Cardiac muscle cell (in vitro differentiated cells and primary cell): ENCODE data around the gene TBC1D4. TPM values are rescaled to one million over a fixed set of nuclear protein-coding genes. Genes with fewer than 3 reads are reported as not detected.
A peak's percentile ranks its signal among the peaks of the same experiment; 100 is the strongest.

Experiments used
- DNase-seq, 2 donors: peaks; one replicate each; pipeline versions ENCODE4 v3.0.0 to v3.0.0-alpha.2; 2010 to 2017; ENCODE audit warnings: low read depth in 1 of 2, low spot score in 1 of 2
- H3K27ac ChIP-seq: fragments of 200-600 bp; sonication (generic); 2 replicates; pipeline ENCODE4 v1.5.1; 2016
- H3K27me3 ChIP-seq: fragments of 200-600 bp; sonication (generic); 2 replicates; pipeline ENCODE4 v1.6.0; 2016; ENCODE audit warnings: control low read depth
- H3K36me3 ChIP-seq: fragments of 200-600 bp; sonication (generic); 2 replicates; pipeline ENCODE4 v1.5.1; 2016; ENCODE audit warnings: control low read depth
- H3K4me1 ChIP-seq: fragments of 200-600 bp; sonication (generic); 2 replicates; pipeline ENCODE4 v1.8.1; 2017; ENCODE audit warnings: low read depth, mild to moderate bottlenecking, mixed run types
- H3K4me3 ChIP-seq: fragments of 200-600 bp; sonication (generic); 2 replicates; pipeline ENCODE4 v1.5.1; 2016; ENCODE audit warnings: mild to moderate bottlenecking
- H3K9me3 ChIP-seq: fragments of 200-600 bp; sonication (generic); 2 replicates; pipeline ENCODE4 v1.5.1; 2017; ENCODE audit warnings: low read depth, mild to moderate bottlenecking, control low read depth
- polyA plus RNA-seq: library from polyadenylated mRNA; unstranded; fragments of >200 nt; fragmentation: Nextera tagmentation; extraction: Ambion mirVana; gene quantifications from 2 replicates; pipeline ENCODE4 v1.2.1, GENCODE V29; 2016
- total RNA-seq: library from RNA; depleted of rRNA; stranded (reverse); fragments of >200 nt; gene quantifications from 2 replicates; pipeline ENCODE4 v1.2.3, GENCODE V29; 2016
- TF ChIP-seq, protein P1 (sequence below): IDR thresholded peaks from 2 replicates; pipeline ENCODE4 v1.5.1; 2012; ENCODE audit warnings: low read depth, mild to moderate bottlenecking, low read length

Gene TBC1D4
- total and polyA plus RNA-seq, 2 experiments from 2014 or later = 14.8 to 43.7 TPM

DNA sequence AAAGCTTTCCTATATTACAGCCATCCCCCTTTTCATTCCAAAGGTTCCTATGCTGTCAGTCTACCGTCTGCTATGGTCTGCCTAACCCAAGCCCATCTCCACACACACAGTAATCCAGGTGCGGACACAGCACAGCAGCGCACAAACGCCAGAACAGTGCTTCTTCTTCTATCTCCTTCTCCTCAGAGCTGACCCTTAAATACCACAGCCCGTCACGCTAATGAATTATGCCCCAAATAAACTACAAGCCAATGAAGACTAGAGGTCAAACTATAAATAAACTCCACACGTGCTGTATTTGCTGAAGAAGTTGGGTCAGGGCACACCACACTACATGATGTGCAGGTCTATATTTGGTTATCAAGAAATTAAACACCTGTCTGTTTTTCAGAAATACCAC, 71.8 kb downstream of the TBC1D4 start:
- TF ChIP-seq, protein P1, sequence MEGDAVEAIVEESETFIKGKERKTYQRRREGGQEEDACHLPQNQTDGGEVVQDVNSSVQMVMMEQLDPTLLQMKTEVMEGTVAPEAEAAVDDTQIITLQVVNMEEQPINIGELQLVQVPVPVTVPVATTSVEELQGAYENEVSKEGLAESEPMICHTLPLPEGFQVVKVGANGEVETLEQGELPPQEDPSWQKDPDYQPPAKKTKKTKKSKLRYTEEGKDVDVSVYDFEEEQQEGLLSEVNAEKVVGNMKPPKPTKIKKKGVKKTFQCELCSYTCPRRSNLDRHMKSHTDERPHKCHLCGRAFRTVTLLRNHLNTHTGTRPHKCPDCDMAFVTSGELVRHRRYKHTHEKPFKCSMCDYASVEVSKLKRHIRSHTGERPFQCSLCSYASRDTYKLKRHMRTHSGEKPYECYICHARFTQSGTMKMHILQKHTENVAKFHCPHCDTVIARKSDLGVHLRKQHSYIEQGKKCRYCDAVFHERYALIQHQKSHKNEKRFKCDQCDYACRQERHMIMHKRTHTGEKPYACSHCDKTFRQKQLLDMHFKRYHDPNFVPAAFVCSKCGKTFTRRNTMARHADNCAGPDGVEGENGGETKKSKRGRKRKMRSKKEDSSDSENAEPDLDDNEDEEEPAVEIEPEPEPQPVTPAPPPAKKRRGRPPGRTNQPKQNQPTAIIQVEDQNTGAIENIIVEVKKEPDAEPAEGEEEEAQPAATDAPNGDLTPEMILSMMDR = no peak
- no peaks in the 10 kb centered on the region for H3K36me3 ChIP-seq
- no peak overlapping the region for H3K27ac ChIP-seq
- peaks cover 19% of the 10 kb centered on the region for H3K4me1 ChIP-seq
- H3K27me3 ChIP-seq = no peaks in the 10 kb centered on the region
- DNase-seq = no peak
- H3K4me3 ChIP-seq = no peak overlapping the region
- no peaks in the 10 kb centered on the region for H3K9me3 ChIP-seq

DNA sequence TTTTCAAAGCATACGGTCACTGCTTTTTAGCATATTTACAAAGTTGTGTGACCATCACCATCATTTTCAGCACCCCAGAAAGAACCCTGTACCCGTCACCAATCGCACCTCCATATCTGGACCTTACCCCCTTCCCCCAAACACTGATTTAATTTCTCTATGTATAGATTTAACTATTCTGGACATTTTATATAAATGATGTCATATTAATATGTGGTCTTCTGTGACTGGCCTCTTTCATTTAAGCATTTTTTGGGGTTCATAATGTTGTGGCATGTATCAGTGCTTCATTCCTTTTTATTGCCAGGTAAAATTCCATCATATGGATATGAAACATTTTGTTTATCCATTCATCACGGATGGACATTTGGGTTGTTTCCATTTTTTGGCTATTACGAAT, 74.0 kb downstream of the TBC1D4 start:
- no peaks in the 10 kb centered on the region for H3K27me3 ChIP-seq
- H3K27ac ChIP-seq = no peak overlapping the region
- H3K36me3 ChIP-seq = no peaks in the 10 kb centered on the region
- no peaks in the 10 kb centered on the region for H3K9me3 ChIP-seq
- no peak overlapping the region for H3K4me3 ChIP-seq
- TF ChIP-seq, protein P1 = no peak
- H3K4me1 ChIP-seq = peaks cover 33% of the 10 kb centered on the region
- no peak for DNase-seq

DNA sequence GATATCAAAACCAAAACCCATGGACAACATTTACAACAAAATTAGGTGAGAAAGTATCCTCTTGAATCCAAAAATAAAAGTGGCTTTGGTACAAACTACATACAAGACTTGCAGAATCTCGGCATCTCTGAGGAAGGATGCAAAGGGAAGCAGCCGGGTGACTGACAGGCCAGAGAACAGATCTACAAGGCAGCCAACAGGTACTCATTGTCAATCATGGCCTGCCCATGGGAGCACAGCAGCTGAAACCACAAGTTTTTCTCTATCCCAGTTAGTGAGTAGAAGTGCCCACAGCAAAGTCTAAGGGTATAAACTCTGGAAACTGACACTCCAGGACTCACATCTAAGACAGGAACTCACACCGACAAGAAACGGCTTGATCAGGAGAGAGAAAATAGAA, 74.5 kb downstream of the TBC1D4 start:
- H3K36me3 ChIP-seq = no peaks in the 10 kb centered on the region

DNA sequence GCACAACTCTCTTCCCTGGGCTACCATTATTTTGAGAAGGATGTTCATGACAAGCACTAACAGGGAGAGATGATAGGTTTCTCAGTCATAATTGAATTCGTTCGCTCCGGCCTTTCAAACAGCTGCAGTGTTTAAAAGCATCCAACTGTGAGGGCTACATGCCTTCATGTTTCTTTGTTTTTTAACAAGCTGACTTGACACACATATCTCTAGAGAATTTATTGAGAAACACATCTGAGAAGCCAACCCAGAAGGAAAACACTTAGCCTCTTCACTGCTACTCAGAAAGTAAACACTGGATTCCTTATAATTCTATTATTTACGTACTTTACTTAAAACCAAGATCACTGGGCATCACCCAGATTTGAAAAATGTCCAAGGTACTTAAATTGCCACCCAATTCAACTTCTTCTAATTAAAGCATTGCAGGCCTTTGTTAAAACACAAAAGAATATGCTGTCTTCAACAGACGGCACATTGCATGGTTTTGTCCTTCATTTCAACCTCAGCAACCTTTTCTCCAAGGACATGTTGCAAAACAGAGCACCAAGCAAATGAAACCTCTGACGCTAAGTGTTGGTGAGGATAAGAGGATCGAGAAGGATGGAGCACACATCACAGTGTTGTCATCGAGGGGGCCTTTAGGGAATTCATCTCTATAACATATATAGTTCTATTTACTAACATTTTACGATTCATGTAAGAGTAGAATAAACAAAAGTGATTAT, 75.8 kb downstream of the TBC1D4 start:
- TF ChIP-seq, protein P1 = no peak
- peak overlapping the region; percentile 44 for H3K27ac ChIP-seq
- H3K36me3 ChIP-seq = no peaks in the 10 kb centered on the region
- peaks cover 48% of the 10 kb centered on the region for H3K4me1 ChIP-seq
- peak in 1 of 2 donors; percentile 66 for DNase-seq
- no peaks in the 10 kb centered on the region for H3K9me3 ChIP-seq
- H3K4me3 ChIP-seq = no peak overlapping the region
- H3K27me3 ChIP-seq = no peaks in the 10 kb centered on the region

More for the DNA sequence above, 74.5 kb downstream of the TBC1D4 start:
- H3K27ac ChIP-seq = no peak overlapping the region
- H3K27me3 ChIP-seq = no peaks in the 10 kb centered on the region
- H3K9me3 ChIP-seq = no peaks in the 10 kb centered on the region
- TF ChIP-seq, protein P1 = no peak
- no peak overlapping the region for H3K4me3 ChIP-seq
- peaks cover 35% of the 10 kb centered on the region for H3K4me1 ChIP-seq
- DNase-seq = no peak

DNA sequence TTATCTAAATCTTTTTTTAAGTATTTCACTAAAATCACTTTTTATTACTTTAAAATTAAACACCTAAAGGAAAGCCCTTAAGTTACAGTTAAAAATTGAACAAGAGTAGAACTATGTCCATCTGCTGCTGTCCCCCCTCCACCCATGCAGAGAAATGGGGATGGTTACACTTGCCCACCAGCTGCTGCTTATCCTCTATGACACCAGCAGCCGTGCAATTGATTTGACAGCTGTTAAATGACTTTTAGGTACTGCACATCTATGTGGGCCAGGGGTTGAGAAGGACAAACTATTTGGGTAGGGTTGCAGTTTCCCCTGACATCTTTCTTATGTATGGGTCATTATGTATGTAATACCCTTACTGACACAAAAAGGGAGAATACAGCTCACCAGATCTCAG, 77.2 kb downstream of the TBC1D4 start:
- H3K4me1 ChIP-seq = peaks cover 52% of the 10 kb centered on the region
- TF ChIP-seq, protein P1 = no peak
- peak overlapping the region; percentile 98 for H3K27ac ChIP-seq
- DNase-seq = no peak
- H3K27me3 ChIP-seq = no peaks in the 10 kb centered on the region
- no peaks in the 10 kb centered on the region for H3K36me3 ChIP-seq
- H3K9me3 ChIP-seq = no peaks in the 10 kb centered on the region
- no peak overlapping the region for H3K4me3 ChIP-seq
